Right ventricle myocardium superior (tissue), 1 donor: ENCODE results near the gene DAPP1. TPM values are rescaled to one million over a fixed set of nuclear protein-coding genes. Genes with fewer than 3 reads are reported as not detected.
A peak's percentile ranks its signal among the peaks of the same experiment; 100 is the strongest.
"Not testable (repeated sequence)": the region's sequence is repeated elsewhere in the genome, so short reads cannot be mapped to it uniquely, and the experiment has no call there.

Source experiments
- ATAC-seq: fragments of 200-7000 bp; cut with Tn5 transposase; one replicate; pipeline ENCODE4 v1.9.1; 2020; ENCODE audit warnings: mild to moderate bottlenecking; ENCODE audit not compliant: poor library complexity
- DNase-seq: peaks from one replicate; pipeline ENCODE4 v3.0.0-alpha.2; 2020
- intact Hi-C: fragments of 100-400 bp; cut with DNase I; formaldehyde crosslinking; loops from one replicate; pipeline ENCODE4 v1.11.2; 2022
- long read RNA-seq: library from polyadenylated mRNA; unstranded; transcript quantifications from one replicate; pipeline ENCODE4 v2.0.0, GENCODE V29; 2021
- total RNA-seq: library from RNA; stranded (reverse); fragmentation: NEBNext Ultra II Directional; extraction: Animal tissue kit (Norgen Biotek cat#: 25700); gene quantifications from one replicate; pipeline ENCODE4 v1.2.1, GENCODE V29; 2021
- donor health status: DM: no; HTN: yes; CAD: no; lungs with severe emphysema.

DAPP1 gene, protein sequence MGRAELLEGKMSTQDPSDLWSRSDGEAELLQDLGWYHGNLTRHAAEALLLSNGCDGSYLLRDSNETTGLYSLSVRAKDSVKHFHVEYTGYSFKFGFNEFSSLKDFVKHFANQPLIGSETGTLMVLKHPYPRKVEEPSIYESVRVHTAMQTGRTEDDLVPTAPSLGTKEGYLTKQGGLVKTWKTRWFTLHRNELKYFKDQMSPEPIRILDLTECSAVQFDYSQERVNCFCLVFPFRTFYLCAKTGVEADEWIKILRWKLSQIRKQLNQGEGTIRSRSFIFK
- total RNA-seq = 0.51 TPM
- long read RNA-seq, partial matches to known transcripts = 0 of 1 reads
- long read RNA-seq, other reads (novel, unspliced or antisense) = 0 of 1 reads

DNA sequence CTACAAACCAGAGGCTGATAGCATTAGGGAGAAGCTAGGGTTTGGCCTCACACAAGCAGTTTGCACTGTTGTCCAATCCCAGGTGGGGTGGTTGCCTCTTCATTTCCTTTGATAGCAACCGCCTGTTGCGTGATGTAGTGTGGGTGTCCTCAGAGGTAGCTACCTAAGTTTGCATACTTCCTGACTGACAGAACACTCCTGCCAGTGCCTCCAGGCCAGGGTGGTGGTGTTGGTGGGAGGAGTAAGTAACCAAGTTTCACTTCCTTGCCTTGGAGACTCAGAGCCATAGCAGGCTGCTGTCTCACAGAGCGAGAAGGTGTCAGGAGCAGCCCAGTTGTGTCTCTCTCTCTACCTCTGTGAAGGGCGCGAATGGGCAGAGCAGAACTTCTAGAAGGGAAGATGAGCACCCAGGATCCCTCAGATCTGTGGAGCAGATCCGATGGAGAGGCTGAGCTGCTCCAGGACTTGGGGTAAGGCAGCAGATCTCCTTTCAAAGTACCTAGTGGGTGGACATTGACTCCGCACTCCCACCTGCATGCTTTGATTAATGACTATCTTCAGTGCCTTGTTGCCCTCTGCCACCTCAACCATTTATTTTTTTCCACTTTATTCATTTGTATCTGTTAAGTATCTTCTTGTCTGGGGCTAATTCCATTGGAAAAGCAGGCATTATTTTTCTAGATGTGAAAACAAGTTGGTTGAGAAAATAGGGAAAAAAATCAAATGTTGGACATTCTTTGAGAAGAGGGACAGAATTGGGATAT, at the start of gene DAPP1:
Gene DAPP1 (plus strand): TSS at position 283 of the 764 bp plus-strand sequence. CDS start 87 bp downstream, at position 370.
- peak; percentile 59 for ATAC-seq
- intact Hi-C loops = no loop called here
- DNase-seq = peak; percentile 54

DNA sequence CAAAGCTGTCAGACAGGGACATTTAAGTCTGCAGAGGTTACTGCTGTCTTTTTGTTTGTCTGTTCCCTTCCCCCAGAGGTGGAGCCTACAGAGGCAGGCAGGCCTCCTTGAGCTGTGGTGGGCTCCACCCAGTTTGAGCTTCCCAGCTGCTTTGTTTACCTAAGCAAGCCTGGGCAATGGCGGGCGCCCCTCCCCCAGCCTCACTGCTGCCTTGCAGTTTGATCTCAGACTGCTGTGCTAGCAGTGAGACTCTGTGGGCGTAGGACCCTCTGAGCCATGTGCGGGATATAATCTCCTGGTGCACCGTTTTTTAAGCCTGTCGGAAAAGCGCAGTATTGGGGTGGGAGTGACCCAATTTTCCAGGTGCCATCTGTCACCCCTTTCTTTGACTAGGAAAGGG, 45.8 kb upstream of the DAPP1 start:
- DNase-seq, ATAC-seq, intact Hi-C loops: not testable (repeated sequence)

DNA sequence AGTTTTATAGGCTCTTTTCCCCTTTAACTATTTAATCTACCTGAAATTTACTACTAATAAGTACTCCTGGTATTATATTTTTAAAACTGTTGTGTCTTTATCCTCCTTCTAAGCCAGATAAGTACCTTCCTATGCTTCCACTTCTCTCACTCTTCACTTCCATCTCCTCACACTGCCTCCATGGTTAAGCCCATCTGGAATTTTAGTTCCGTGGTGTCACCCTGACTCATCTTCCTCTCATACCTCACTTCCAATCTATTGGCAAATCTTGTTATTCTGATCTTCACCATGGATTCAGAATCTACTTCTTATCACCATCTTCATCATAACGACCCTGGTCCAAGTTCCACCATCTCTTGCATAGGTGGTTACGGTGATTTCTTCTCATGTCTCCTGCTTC, 32.7 kb upstream of the DAPP1 start:
- intact Hi-C loops = no loop called here
- DNase-seq = no peak
- ATAC-seq = no peak

DNA sequence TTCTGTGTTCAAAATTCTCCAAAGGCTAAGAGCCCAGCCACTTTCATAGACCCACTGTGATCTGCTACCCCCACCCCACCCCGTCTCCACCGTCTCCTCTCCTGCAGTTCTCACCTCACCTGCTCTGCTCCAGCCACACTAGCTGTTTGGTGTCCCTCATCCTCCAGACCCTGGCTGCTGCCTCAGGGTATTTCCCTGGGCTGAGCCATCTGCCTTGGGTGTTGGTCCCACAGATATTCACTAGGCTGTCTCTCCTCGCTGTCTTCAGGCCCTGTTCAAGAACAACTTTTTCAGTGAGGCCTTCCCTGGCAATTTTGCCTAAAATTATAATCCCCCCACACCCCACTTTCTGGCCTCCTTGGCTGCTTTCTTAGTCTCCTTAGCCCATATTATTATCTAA, 31.8 kb upstream of the DAPP1 start:
- intact Hi-C loops = no loop called here
- DNase-seq (no peak), ATAC-seq (no peak)

DNA sequence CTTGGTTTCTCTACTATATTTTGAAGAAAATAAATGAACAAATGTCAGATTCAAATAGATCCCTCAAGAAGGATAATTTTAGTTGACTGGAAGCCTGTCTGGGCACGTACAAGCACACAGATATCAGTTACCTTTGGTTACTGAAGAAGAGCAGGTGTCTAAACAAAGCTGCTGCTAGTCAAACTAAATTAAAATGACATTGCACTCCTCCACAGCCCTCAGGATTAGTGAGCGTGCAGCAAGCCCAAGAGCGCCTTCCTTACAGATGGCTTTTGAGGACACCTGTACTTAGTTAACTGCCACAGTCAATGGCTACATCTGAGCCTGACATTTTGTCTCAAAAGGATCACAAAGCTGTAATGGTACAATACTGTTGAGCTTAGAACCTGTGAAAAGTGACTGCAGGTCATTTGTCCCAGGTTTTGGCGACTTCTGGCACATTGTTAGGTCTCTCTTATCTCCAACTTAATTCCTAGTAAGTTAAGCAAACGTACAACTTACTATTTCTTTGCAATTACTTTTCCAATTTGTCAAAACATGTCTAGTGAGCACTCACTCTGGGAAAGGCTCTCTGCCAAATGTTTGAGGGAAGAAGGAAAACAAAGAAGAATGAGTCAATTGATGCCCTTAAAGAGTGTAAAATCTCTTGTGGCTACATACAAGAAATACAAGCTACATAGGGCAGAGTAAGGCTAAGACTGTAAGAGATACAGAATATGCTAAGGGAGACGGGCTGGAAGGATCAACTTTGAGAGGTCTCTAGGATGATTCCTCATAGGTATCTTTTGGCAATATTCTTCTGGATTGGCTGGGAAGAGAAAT, 25.6 kb upstream of the DAPP1 start:
- DNase-seq (no peak), ATAC-seq (no peak)
- intact Hi-C loops = no loop called here

DNA sequence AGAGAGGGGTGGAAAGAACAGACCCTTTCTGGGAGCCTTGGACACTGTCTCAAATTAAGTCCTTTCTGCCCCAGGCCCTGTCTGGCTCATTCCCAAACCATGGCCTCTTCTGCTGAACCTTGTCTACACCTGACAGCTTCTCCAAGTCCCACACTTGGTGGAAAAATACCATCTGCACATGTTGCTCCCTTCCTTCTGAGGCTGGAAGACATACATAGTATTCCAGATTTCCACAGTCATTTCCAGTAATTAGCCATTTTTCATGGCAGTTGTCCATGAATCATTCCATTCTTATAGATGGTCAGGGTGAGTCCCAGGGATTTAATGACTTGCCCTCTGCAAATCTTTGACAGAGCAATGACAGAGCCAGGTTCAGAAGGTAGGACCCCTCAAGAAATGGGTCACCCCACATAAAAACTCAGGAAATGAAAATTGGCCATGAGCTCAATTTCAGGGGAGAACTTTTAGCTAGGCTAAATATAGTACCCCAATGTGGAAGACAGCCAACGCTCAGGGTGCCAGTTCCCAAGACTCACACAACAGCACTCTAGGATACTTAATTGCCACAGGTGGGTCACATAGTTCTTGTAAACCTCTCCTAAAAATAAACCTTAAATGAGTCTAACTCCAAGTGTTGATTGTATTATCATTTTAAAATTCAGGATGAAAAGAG, 16.2 kb upstream of the DAPP1 start:
- intact Hi-C loops = loop anchor here (10.0 kb wide), 2 partner anchors 76 to 126 kb away; no protein-coding TSS in a partner anchor
- ATAC-seq (peak; percentile 89), DNase-seq (peak; percentile 43)

DNA sequence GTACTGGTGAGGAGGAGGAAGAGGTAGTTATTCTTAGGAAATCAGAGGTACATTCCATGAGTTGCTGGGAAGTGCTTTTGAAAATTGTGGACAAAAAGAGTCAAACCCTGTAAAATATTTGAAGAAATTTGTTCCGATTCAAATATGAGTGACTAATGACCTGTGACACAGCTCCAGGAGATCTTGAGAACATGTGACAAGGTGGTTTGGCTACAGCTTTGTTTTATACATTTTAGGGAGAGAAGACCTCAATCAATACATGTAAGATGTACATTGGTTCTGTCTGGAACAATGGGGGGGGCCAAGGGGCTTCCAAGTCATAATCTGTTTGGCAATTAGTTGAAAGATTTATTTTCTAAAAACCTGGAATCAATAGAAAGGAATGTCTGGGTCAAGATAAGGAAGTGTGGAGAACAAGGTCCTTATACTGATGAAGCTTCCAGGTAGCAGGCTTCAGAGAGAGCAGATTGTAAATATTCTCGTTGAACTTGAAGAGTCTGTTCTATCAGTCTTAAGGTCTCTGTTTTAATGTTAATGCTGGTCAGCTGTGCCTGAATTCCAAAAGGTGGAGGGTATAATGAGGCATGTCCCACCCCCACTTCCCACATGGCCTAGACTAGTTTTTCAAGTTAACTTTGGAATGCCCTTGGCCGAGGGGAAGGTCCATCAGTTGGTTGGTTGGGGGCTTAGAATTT, 15.5 kb upstream of the DAPP1 start:
- intact Hi-C loops = loop anchor here (10.0 kb wide), 2 partner anchors 76 to 126 kb away; no protein-coding TSS in a partner anchor
- no peak for ATAC-seq

DNA sequence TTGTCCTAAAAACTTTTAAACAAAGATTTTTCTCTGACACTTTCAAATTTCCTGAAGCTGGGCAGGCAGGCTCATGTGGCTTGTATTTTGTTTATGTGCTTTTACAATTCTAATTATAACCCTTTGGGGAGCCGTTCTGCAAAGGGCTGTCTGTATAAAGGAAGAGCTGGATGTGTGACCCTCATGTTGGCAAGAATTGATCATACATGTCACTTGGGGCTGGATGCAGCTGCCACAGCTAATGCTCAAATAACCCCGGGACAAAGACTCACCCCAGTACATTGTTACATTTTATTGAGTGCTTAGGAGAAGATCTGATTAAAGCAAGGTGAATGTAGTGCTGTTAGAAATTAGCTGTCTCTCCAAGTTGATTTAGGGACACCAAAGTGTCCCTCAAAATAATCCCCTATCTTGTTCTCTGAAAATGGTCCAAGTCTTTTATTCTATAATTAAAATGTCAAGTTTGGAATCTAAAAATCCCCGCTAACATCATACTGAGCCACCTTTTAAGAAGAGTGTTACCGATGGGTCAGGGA, 13.0 kb upstream of the DAPP1 start:
- intact Hi-C loops = loop anchor here (10.0 kb wide), 2 partner anchors 79 to 129 kb away; no protein-coding TSS in a partner anchor
- ATAC-seq (peak; percentile 45), DNase-seq (no peak)

More for the DNA sequence above, 15.5 kb upstream of the DAPP1 start:
- DNase-seq = no peak

DNA sequence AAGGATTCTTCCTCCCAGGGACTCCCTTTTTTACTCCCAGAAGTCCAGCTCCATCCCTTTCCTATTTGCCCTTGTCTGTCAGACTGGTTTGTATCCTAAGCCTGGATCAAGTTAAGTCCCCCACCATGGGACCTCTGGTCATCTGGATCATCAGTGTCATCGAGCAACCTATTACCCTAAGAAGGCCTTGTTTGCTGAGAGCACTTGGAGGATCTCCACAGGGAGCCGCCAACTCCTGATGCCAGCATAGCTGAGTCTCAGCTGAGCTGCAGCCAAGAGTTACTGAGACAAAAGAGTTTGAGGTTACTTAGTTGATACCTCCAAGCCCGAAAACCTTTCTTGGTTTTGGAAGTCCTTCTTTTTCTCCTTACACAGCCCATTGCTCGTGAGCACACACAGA, 10.1 kb upstream of the DAPP1 start:
- ATAC-seq (no peak), DNase-seq (no peak)
- intact Hi-C loops = loop anchor here (2.0 to 10.0 kb wide), 3 partner anchors 82 to 246 kb away; no protein-coding TSS in a partner anchor

DNA sequence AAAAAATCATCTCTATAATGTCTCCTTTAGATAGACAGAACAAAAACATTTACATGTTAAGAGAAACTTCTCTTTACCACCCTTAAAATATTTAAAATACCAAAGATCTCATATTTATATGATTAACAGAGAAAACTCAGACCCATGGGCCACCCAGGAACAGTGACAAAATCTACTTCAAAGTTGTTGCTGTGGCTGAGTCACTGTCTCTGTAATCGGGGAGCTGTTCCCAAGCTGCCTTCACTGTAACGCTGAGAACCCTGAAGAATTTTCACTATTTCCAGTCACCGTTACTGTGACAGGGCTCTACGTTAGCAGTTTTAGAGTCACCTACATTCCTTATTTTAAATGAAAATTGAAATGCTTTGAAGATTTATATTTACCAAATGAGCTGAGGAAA, 9.0 kb upstream of the DAPP1 start:
- ATAC-seq (no peak), DNase-seq (no peak)
- intact Hi-C loops = loop anchor here (2.0 to 10.0 kb wide), 3 partner anchors 83 to 247 kb away; no protein-coding TSS in a partner anchor

DNA sequence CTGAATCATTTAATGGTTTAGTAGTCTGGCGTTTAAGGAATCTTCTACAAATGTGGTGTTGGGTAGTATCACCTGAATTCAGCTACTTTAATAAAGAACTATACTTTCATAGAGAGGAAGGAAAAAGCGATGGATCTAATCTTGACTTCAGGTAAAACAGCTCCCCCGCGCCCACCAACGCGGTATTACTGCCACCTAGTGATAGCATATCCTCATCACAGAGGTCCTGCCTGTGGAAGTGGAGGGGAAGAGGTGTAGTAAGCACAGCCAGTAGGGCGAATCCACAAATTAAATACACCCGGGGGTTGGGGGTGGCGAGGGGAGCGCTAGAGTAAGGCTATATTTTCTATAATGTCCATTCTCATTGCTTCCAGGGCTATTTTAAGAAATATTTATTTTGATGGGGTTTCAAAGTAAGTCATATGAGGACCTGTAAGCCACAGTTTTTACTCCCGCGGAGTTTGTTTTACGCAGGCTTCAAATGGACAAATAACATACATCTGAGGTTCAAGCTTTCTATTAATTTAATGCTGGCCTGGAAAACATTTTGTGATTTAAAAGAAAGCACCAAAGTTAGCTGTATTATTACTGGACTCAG, 8.3 kb upstream of the DAPP1 start:
- peak; percentile 76 for DNase-seq
- intact Hi-C loops = loop anchor here (10.0 kb wide), 2 partner anchors 84 to 134 kb away; no protein-coding TSS in a partner anchor
- peak; percentile 87 for ATAC-seq

DNA sequence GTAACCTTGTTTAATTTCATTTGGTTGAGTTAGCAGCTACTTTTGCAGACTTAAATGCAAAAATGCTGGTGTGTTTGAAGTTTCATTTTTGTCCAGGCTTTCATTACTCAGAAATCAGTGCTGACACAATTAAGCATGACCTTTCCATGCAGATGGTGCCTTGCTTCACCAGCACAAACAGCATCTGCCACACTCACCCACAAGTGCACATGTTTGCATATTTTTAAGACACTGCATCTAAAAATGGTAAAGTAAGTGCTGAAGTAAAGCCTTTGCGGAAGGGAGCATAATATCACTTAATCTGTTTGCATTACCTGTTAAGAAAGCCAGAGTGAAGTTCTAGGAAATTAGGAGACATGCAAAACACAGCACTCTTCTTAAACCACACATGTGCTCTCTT, 7.3 kb upstream of the DAPP1 start:
- ATAC-seq = no peak
- no peak for DNase-seq
- intact Hi-C loops = loop anchor here (10.0 kb wide), 2 partner anchors 85 to 135 kb away; no protein-coding TSS in a partner anchor

DNA sequence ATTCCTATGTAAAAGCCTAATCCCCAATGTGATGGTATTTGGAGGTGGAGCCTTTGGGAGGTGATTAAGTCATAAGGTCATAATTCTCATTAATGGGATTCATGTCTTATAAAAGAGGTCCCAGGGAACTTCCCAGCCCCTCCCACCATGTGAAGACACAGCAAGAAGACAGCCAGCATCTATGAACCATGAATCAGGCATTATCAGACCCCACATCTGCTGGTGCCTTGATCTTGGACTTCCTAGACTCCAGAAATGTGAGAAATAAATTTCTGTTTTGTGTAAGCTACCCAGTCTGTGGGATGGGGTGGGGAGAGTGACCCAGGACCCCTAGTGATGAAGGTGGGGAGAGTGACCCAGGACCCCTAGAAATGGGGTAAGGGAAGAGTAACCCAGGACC, 6.1 kb upstream of the DAPP1 start:
- DNase-seq = no peak
- intact Hi-C loops = no loop called here
- no peak for ATAC-seq

DNA sequence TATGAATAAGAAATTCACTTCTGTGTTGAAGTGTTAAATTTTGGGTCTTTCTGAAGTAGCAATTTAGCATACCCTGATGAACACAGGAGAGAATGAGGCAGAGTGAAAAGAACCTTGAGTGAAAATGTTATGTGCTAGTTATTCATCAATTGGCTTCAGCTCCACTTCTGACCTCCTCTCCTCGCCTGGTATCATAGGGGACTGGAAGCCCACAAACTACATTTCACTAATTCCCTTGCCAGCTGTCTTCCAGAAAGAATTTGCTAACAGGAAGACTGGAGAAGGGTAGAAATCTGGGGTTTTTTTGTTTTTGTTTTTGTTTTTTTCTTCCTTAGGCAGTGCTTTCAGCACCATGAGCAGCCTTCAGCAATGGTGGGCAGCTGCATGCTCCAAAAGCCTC, 5.5 kb upstream of the DAPP1 start:
- no peak for DNase-seq
- no peak for ATAC-seq
- intact Hi-C loops = no loop called here

DNA sequence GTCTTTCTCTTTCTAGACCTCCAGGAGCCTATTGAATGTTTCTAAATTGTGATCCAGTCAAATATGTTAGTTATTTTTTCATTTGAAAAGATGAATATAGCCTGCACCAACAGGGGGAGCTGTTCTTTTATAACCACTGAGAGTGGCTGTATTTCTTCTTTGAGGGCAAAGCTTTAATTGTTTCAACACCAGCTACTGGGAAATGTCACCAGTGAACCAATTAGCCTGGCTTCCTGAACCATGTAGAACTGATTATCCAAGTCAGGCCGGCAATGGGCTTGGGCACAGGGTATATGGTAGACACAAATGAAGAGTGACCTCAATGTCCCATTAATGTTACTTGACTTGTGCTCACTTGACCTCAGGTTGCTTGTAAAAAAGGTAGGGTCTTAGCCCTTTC, 4.8 kb upstream of the DAPP1 start:
- DNase-seq = no peak
- ATAC-seq = no peak
- intact Hi-C loops = no loop called here

DNA sequence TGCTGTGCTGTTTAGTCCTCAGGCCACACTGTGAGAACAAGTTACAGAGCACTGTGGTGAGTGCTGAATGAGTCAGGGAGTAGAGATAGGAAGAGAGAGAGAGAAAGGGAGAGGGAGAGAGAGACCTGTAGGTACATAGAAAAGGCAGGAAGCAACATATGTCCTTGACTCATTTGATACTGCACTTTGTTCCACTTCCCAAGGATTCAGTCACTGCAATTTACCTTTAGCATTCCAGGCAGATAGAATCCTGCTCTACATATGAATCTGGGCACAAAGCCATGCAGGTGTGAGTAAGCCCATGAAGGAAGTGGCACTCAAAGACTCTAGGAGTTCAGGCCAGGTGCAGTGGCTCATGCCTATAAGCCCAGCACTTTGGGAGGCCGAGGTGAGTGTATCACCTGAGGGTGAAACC, 1.0 kb upstream of the DAPP1 start:
- intact Hi-C loops = no loop called here
- no peak for DNase-seq
- peak; percentile 26 for ATAC-seq

DNA sequence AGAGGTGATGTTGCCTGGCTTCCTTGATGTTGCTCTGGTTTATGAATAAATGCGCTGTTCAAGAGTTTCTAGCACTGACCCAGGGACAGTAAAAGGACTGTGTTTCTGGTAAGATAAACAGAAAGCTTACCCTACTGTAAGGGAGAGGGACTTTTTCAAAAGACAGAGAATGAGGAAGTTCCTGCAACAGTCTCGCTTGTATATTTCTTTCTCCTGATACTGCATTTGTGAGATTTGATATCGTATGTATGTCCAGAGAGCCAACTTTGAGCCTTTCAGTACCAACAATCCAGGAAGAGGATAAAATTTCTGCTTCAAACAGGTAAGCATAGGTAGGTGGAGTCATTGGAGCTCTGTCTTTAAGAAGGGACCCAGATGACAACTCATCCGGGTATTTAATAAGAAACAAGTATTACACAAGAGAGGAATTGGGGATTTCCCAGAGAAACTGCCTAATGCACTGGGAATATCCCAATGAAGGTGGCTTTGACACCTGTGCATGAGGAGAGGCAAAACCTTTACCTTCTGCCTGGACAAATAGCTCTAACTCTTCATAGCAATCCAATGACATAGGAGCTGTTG, 773 bp downstream of the DAPP1 start:
- intact Hi-C loops = no loop called here
- no peak for DNase-seq
- no peak for ATAC-seq
